ENCODE measurements around the gene ANKFN1. TPM values are rescaled to one million over a fixed set of nuclear protein-coding genes. Genes with fewer than 3 reads are reported as not detected.
"Not testable (repeated sequence)": the region's sequence is repeated elsewhere in the genome, so short reads cannot be mapped to it uniquely, and the experiment has no call there.

Gene ANKFN1
- total and polyA plus RNA-seq, 10 of the 15 experiments (the other 5 are each of a cell fraction or from before 2014, with no cell fraction given): 0.19 TPM; not detected in 9

GRCh38 chr17:56412356-56412755, 259.1 kb downstream of the ANKFN1 start:
- H3K36me3 ChIP-seq (ENCODE audit: control insufficient read depth in 2 of 2, insufficient read depth in 2 of 2, low read length in 1 of 2); FAIRE-seq; in situ Hi-C loops (cut with MboI); H3K4me2 ChIP-seq (ENCODE audit: control insufficient read depth, insufficient read depth); H4K20me1 ChIP-seq (ENCODE audit: control insufficient read depth, insufficient read depth); RAD21 ChIA-PET (ENCODE audit: unreplicated experiment); H3K9me3 ChIP-seq (replicated peaks; ENCODE audit: control insufficient read depth, insufficient read depth, low read length); H3K9ac ChIP-seq (ENCODE audit: control insufficient read depth, insufficient read depth, low read length); H3K27me3 ChIP-seq (replicated peaks in 1 of 2; ENCODE audit: control insufficient read depth in 2 of 2, insufficient read depth in 2 of 2, low read length in 1 of 2); intact Hi-C loops (cut with micrococcal nuclease; ENCODE audit: unreplicated experiment); ATAC-seq; H3K4me1 ChIP-seq (ENCODE audit: control insufficient read depth, insufficient read depth, low read length); H3K27ac ChIP-seq (ENCODE audit: control insufficient read depth, insufficient read depth); H2AFZ ChIP-seq (ENCODE audit: control insufficient read depth, low read depth, low read length); CTCF ChIA-PET; DNase-seq (ENCODE audit: low read depth, low spot score); H3K4me3 ChIP-seq; H3K79me2 ChIP-seq (ENCODE audit: control insufficient read depth, insufficient read depth, low read length); BruUV-seq (replicated peaks): not testable (repeated sequence)
- ChIA-PET POLR2A (interaction anchor here (1.0 kb wide), 1 partner anchor 13 kb away, joined by 4 read pairs; no protein-coding TSS in a partner anchor), SMC1A (ENCODE audit: uncharacterized antibody, unreplicated experiment) (interaction anchor here (1.5 kb wide), 1 partner anchor 13 kb away, joined by 3 read pairs; no protein-coding TSS in a partner anchor)
- WGBS (ENCODE audit: insufficient coverage, insufficient replicate concordance, low lambda C conversion rate, missing lambda C conversion rate): 0% methylated on average over 2 of the region's 2 CpGs

DNA sequence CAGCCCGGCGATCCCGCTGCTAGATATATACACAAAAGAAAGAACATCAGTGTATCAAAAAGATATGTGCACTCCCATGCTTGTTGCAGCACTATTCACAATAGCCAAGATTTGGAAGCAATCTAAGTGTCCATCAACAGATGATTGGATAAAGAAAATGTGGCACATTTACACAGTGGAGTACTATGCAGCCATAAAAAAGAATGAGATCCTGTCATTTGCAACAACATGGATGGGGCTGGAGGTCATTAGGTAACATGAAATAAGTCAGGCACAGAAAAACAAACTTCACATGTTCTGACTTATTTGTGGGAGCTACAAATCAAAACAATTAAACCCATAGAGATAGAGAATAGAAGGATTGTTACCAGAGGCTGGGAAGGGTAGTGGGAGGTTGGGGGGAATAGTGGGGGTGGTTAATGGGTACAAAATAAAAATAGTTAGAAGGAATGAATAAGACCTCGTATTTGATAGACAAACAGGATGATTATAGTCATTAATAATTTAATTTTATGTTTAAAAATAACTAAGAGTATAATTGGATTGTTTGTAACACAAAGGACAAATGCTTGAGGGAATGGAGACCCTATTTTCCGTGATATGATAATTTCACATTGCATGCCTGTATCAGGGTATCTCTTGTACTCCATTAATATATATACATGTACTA, 263.5 kb downstream of the ANKFN1 start:
- RAD21 ChIA-PET (ENCODE audit: unreplicated experiment): no interaction called here
- H3K4me1 ChIP-seq (ENCODE audit: control insufficient read depth, insufficient read depth, low read length): no peaks in the 10 kb centered on the region
- no peaks in the 10 kb centered on the region; a peak in 1 of 4 replicates for H3K27me3 ChIP-seq (replicated peaks in 1 of 2; ENCODE audit: control insufficient read depth in 2 of 2, insufficient read depth in 2 of 2, low read length in 1 of 2)
- BruUV-seq (replicated peaks): no TSS peak
- H2AFZ ChIP-seq (ENCODE audit: control insufficient read depth, low read depth, low read length): no peak overlapping the region
- no peaks in the 10 kb centered on the region for H3K79me2 ChIP-seq (ENCODE audit: control insufficient read depth, insufficient read depth, low read length)
- in situ Hi-C loops (cut with MboI) (no loop called here), intact Hi-C loops (cut with micrococcal nuclease; ENCODE audit: unreplicated experiment) (no loop called here)
- TF ChIP-seq, protein P1, sequence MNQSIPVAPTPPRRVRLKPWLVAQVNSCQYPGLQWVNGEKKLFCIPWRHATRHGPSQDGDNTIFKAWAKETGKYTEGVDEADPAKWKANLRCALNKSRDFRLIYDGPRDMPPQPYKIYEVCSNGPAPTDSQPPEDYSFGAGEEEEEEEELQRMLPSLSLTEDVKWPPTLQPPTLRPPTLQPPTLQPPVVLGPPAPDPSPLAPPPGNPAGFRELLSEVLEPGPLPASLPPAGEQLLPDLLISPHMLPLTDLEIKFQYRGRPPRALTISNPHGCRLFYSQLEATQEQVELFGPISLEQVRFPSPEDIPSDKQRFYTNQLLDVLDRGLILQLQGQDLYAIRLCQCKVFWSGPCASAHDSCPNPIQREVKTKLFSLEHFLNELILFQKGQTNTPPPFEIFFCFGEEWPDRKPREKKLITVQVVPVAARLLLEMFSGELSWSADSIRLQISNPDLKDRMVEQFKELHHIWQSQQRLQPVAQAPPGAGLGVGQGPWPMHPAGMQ (IDR thresholded peaks at IDR 0.05; ENCODE audit: borderline replicate concordance): no peak
- TF ChIP-seq SMC3 (IDR thresholded peaks at IDR 0.05; ENCODE audit: borderline replicate concordance, low read length) (no peak), DPF2 (IDR thresholded peaks at IDR 0.05) (no peak), HSF1 (IDR thresholded peaks at IDR 0.05; ENCODE audit: low read depth, low read length) (no peak), FOS (IDR thresholded peaks at IDR 0.05; ENCODE audit: borderline replicate concordance, extremely low read depth, insufficient read length) (no peak), MYB (IDR thresholded peaks at IDR 0.05; ENCODE audit: borderline replicate concordance, low read depth, low read length) (no peak), PRDM15 (CRISPR knock-in tag; IDR thresholded peaks at IDR 0.05) (no peak), CREM (IDR thresholded peaks at IDR 0.05; ENCODE audit: low read depth) (no peak)
- TF ChIP-seq, protein P2, sequence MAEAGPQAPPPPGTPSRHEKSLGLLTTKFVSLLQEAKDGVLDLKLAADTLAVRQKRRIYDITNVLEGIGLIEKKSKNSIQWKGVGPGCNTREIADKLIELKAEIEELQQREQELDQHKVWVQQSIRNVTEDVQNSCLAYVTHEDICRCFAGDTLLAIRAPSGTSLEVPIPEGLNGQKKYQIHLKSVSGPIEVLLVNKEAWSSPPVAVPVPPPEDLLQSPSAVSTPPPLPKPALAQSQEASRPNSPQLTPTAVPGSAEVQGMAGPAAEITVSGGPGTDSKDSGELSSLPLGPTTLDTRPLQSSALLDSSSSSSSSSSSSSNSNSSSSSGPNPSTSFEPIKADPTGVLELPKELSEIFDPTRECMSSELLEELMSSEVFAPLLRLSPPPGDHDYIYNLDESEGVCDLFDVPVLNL (IDR thresholded peaks at IDR 0.05; ENCODE audit: low read depth, low read length): no peak
- ATAC-seq (no peak), FAIRE-seq (no peak), DNase-seq (ENCODE audit: low read depth, low spot score) (no peak)
- no peaks in the 10 kb centered on the region for H3K36me3 ChIP-seq (ENCODE audit: control insufficient read depth in 2 of 2, insufficient read depth in 2 of 2, low read length in 1 of 2)
- CTCF ChIA-PET: no interaction called here
- 44% methylated on average over 5 of the region's 5 CpGs for WGBS (ENCODE audit: insufficient coverage, insufficient replicate concordance, low lambda C conversion rate, missing lambda C conversion rate)
- POLR2A ChIA-PET: no interaction called here
- H4K20me1 ChIP-seq (ENCODE audit: control insufficient read depth, insufficient read depth): no peaks in the 10 kb centered on the region
- H3K4me3 ChIP-seq: no peak overlapping the region
- no peak overlapping the region for H3K9ac ChIP-seq (ENCODE audit: control insufficient read depth, insufficient read depth, low read length)
- SMC1A ChIA-PET (ENCODE audit: uncharacterized antibody, unreplicated experiment): no interaction called here
- no peak overlapping the region for H3K4me2 ChIP-seq (ENCODE audit: control insufficient read depth, insufficient read depth)
- no peaks in the 10 kb centered on the region for H3K9me3 ChIP-seq (replicated peaks; ENCODE audit: control insufficient read depth, insufficient read depth, low read length)
- H3K27ac ChIP-seq (ENCODE audit: control insufficient read depth, insufficient read depth): no peak overlapping the region
